ENCODE results near the gene KRTAP2-1. TPM values are rescaled to one million over a fixed set of nuclear protein-coding genes. Genes with fewer than 3 reads are reported as not detected.

KRTAP2-1 gene
- total RNA-seq, 2 experiments from 2014 or later, result not detected

- H3K4me3 Mint-ChIP-seq, result no peak overlapping the region
- TF ChIP-seq CTCF (IDR thresholded peaks at IDR 0.05), result no peak
- Histone ChIP-seq H3K36me3 (ENCODE audit: insufficient read depth, low read length) (no peaks in the 10 kb centered on the region), H3K27ac (ENCODE audit: low read depth in 1 of 2, low read length in 2 of 2) (no peak overlapping the region), H3K4me1 (ENCODE audit: insufficient read depth, low read length) (no peaks in the 10 kb centered on the region), H3K4me3 (ENCODE audit: low read length) (no peak overlapping the region), H3K9me3 (ENCODE audit: control insufficient read depth in 1 of 2, insufficient read depth in 1 of 2, low read length in 2 of 2) (no peaks in the 10 kb centered on the region), H3K27me3 (ENCODE audit: control insufficient read depth in 1 of 2, insufficient read depth in 2 of 2, low read length in 2 of 2) (no peaks in the 10 kb centered on the region)
- no peak overlapping the region for H3K27ac Mint-ChIP-seq
- DNase-seq (no peak), ATAC-seq (ENCODE audit: poor library complexity) (no peak)
- H3K4me1 Mint-ChIP-seq (ENCODE audit: low read depth), result no peaks in the 10 kb centered on the region
- CTCF ChIA-PET, result no interaction called here
- no peaks in the 10 kb centered on the region for H3K9me3 Mint-ChIP-seq
- POLR2A ChIA-PET, result no interaction called here
- H3K27me3 Mint-ChIP-seq, result peaks cover 23% of the 10 kb centered on the region
- intact Hi-C loops (cut with DNase I, micrococcal nuclease), result no loop called here
- H3K36me3 Mint-ChIP-seq (ENCODE audit: low read depth), result no peaks in the 10 kb centered on the region
Measured at GRCh38 chr17:41082626-41083025, 35.5 kb upstream of the KRTAP2-1 start.

- Mint-ChIP-seq H3K4me3 (no peak overlapping the region), H3K27me3 (peaks cover 44% of the 10 kb centered on the region), H3K36me3 (ENCODE audit: low read depth) (no peaks in the 10 kb centered on the region), H3K9me3 (no peaks in the 10 kb centered on the region), H3K27ac (no peak overlapping the region), H3K4me1 (ENCODE audit: low read depth) (no peaks in the 10 kb centered on the region)
- H3K4me3 ChIP-seq (ENCODE audit: low read length), result no peak overlapping the region
- H3K27me3 ChIP-seq (ENCODE audit: control insufficient read depth in 1 of 2, insufficient read depth in 2 of 2, low read length in 2 of 2), result no peaks in the 10 kb centered on the region
- DNase-seq (no peak), ATAC-seq (ENCODE audit: poor library complexity) (no peak)
- H3K27ac ChIP-seq (ENCODE audit: low read depth in 1 of 2, low read length in 2 of 2), result no peak overlapping the region
- no peaks in the 10 kb centered on the region for H3K36me3 ChIP-seq (ENCODE audit: insufficient read depth, low read length)
- H3K4me1 ChIP-seq (ENCODE audit: insufficient read depth, low read length), result no peaks in the 10 kb centered on the region
- intact Hi-C loops (cut with DNase I, micrococcal nuclease), result no loop called here
- CTCF ChIA-PET, result no interaction called here
- H3K9me3 ChIP-seq (ENCODE audit: control insufficient read depth in 1 of 2, insufficient read depth in 1 of 2, low read length in 2 of 2), result no peaks in the 10 kb centered on the region
- no peak for TF ChIP-seq CTCF (IDR thresholded peaks at IDR 0.05)
- POLR2A ChIA-PET, result no interaction called here
Measured at GRCh38 chr17:41076788-41077187, 29.7 kb upstream of the KRTAP2-1 start.

GRCh38 chr17:41073676-41074075 lies 26.6 kb upstream of the KRTAP2-1 start:
- DNase-seq (no peak), ATAC-seq (ENCODE audit: poor library complexity) (no peak)
- Mint-ChIP-seq H3K36me3 (ENCODE audit: low read depth) (no peaks in the 10 kb centered on the region), H3K4me3 (no peak overlapping the region), H3K27me3 (peaks cover 32% of the 10 kb centered on the region), H3K9me3 (no peaks in the 10 kb centered on the region), H3K4me1 (ENCODE audit: low read depth) (no peaks in the 10 kb centered on the region), H3K27ac (no peak overlapping the region)
- H3K4me1 ChIP-seq (ENCODE audit: insufficient read depth, low read length), result no peaks in the 10 kb centered on the region
- H3K4me3 ChIP-seq (ENCODE audit: low read length), result no peak overlapping the region
- H3K36me3 ChIP-seq (ENCODE audit: insufficient read depth, low read length), result no peaks in the 10 kb centered on the region
- H3K27ac ChIP-seq (ENCODE audit: low read depth in 1 of 2, low read length in 2 of 2), result no peak overlapping the region
- POLR2A ChIA-PET, result no interaction called here
- no peaks in the 10 kb centered on the region for H3K9me3 ChIP-seq (ENCODE audit: control insufficient read depth in 1 of 2, insufficient read depth in 1 of 2, low read length in 2 of 2)
- no peaks in the 10 kb centered on the region for H3K27me3 ChIP-seq (ENCODE audit: control insufficient read depth in 1 of 2, insufficient read depth in 2 of 2, low read length in 2 of 2)
- CTCF ChIA-PET, result no interaction called here
- TF ChIP-seq CTCF (IDR thresholded peaks at IDR 0.05), result no peak
- intact Hi-C loops (cut with DNase I, micrococcal nuclease), result no loop called here
